GM19193 (cell line): ENCODE measurements around the gene ACSS3.

Source experiments
- POLR2A ChIP-seq: IDR thresholded peaks from 4 replicates; pipeline ENCODE4 v1.6.1; 2011; ENCODE audit not compliant: insufficient read depth, insufficient read length; ENCODE audit errors: extremely low read depth

ACSS3 gene

GRCh38 chr12:81146228-81147225 is 68.6 kb downstream of the ACSS3 start:
- TF ChIP-seq POLR2A = no peak

GRCh38 chr12:81147292-81147919 is 69.5 kb downstream of the ACSS3 start:
- TF ChIP-seq POLR2A = no peak

- no peak for TF ChIP-seq POLR2A
Measured at GRCh38 chr12:81150382-81150781, 72.5 kb downstream of the ACSS3 start.

- TF ChIP-seq POLR2A = no peak
Measured at GRCh38 chr12:81159856-81160255, 82.0 kb downstream of the ACSS3 start.

- no peak for TF ChIP-seq POLR2A
Measured at GRCh38 chr12:81161680-81162079, 83.8 kb downstream of the ACSS3 start.

GRCh38 chr12:81162391-81163136 is 84.7 kb downstream of the ACSS3 start:
- TF ChIP-seq POLR2A = no peak

- no peak for TF ChIP-seq POLR2A
Measured at GRCh38 chr12:81164827-81165226, 86.9 kb downstream of the ACSS3 start.

- no peak for TF ChIP-seq POLR2A
Measured at GRCh38 chr12:81166790-81167189, 88.9 kb downstream of the ACSS3 start.

GRCh38 chr12:81167694-81168093 is 89.8 kb downstream of the ACSS3 start:
- TF ChIP-seq POLR2A = no peak

- TF ChIP-seq POLR2A = no peak
Measured at GRCh38 chr12:81168445-81168844, 90.6 kb downstream of the ACSS3 start.

GRCh38 chr12:81170072-81170471 is 92.2 kb downstream of the ACSS3 start:
- no peak for TF ChIP-seq POLR2A

GRCh38 chr12:81172851-81173250 is 95.0 kb downstream of the ACSS3 start:
- TF ChIP-seq POLR2A = no peak

- TF ChIP-seq POLR2A = no peak
Measured at GRCh38 chr12:81174664-81175063, 96.8 kb downstream of the ACSS3 start.

- TF ChIP-seq POLR2A = no peak
Measured at GRCh38 chr12:81176796-81177195, 98.9 kb downstream of the ACSS3 start.

GRCh38 chr12:81181691-81182090 is 103.8 kb downstream of the ACSS3 start:
- no peak for TF ChIP-seq POLR2A
